NT2/D1 (cell line): ENCODE data around the gene SLC7A14.

Experiments
- DNase-seq: peaks from one replicate; pipeline ENCODE4 v3.0.0-alpha.2; 2011; ENCODE audit warnings: low read depth, low spot score
- H3K27me3 ChIP-seq: 2 replicates; pipeline ENCODE4 v1.6.0; 2011; ENCODE audit warnings: mild to moderate bottlenecking; ENCODE audit not compliant: insufficient read length, insufficient read depth
- H3K36me3 ChIP-seq: 2 replicates; pipeline ENCODE4 v1.6.1; 2011; ENCODE audit warnings: mild to moderate bottlenecking, low read length, mixed read lengths; ENCODE audit not compliant: insufficient read depth, insufficient read length
- H3K4me1 ChIP-seq: 2 replicates; pipeline ENCODE4 v1.5.1; 2011; ENCODE audit not compliant: insufficient read depth, insufficient read length
- H3K4me3 ChIP-seq: 2 replicates; pipeline ENCODE4 v1.5.1; 2011; ENCODE audit warnings: low read depth; ENCODE audit not compliant: insufficient read length
- H3K9ac ChIP-seq: 2 replicates; pipeline ENCODE4 v1.6.0; 2011; ENCODE audit warnings: low read depth; ENCODE audit not compliant: insufficient read length
- H3K9me3 ChIP-seq: 2 replicates; pipeline ENCODE4 v1.5.1; 2011; ENCODE audit warnings: mild to moderate bottlenecking, low read length; ENCODE audit not compliant: insufficient read depth
- SUZ12 ChIP-seq: IDR thresholded peaks from 2 replicates; pipeline ENCODE4 v1.6.1; 2011; ENCODE audit not compliant: insufficient read length, insufficient read depth; ENCODE audit errors: extremely low read depth
- YY1 ChIP-seq: IDR thresholded peaks from 2 replicates; pipeline ENCODE4 v1.6.1; 2011; ENCODE audit not compliant: insufficient read length, insufficient read depth
- ZNF274 ChIP-seq: IDR thresholded peaks from 2 replicates; pipeline ENCODE4 v1.6.1; 2011; ENCODE audit warnings: mild to moderate bottlenecking, low read depth, low read length

SLC7A14 gene

DNA sequence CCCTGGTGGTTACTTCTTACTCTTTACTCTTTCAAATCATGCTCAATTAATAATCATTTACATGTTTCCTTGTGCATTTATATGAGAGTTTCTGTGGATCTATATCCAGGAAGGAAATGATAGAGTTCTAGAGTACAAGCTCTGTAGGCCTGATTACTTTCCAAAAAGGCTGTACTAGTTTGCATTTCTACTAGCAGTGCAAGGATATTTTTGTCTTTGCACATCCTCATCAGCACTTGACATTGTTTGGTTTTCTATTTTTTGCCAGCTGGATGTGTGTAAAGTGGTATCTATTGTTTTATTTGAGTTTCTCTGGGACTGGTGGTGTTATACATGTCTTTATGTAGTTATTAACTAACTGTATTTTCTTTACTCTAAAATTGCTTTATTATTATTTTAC is 19.6 kb upstream of the SLC7A14 start:
- no peaks in the 10 kb centered on the region for H3K27me3 ChIP-seq

DNA sequence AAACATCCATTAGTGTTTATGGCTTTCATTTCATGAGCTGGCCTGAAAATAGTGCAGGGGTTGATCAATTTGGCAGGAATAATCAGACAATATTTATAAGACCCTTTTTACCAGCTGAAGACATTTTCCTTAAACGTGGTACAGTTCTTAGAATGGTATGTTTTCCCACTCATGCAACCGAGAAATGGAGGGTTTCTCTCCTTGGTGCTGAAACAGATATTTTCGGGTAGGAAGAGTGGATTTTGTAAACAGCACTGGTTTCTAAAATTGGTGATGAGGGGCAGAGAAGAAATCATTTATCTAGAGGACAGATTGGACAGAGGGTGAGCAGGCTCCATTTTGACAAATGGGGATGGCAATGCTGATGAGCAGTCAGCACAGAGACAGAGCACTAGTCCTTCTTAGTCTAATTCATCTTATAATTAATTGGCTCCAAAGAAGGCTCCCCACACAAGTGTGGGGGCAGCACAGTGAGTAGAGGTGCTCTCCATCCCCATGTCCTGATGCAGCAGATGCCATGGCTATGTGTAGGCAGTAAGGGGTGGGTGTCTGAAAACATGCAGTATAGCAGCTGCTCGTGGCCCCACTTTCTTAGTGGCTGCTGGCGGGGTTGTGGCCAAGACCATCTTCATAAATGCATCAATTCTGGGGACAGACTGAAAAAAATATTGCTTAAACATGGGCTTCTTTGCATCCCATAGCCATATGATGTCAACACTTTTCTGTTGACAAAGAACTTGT is 18.1 kb upstream of the SLC7A14 start:
- TF ChIP-seq YY1 (no peak), SUZ12 (no peak), ZNF274 (no peak)
- DNase-seq = no peak
- Histone ChIP-seq H3K9me3 (no peaks in the 10 kb centered on the region), H3K36me3 (no peaks in the 10 kb centered on the region), H3K4me1 (no peaks in the 10 kb centered on the region), H3K27me3 (no peaks in the 10 kb centered on the region), H3K9ac (no peak overlapping the region), H3K4me3 (no peak overlapping the region)

More for the DNA sequence above, 19.6 kb upstream of the SLC7A14 start:
- no peak for DNase-seq
- Histone ChIP-seq H3K9ac (no peak overlapping the region), H3K4me3 (no peak overlapping the region), H3K9me3 (no peaks in the 10 kb centered on the region), H3K36me3 (no peaks in the 10 kb centered on the region), H3K4me1 (no peaks in the 10 kb centered on the region)
- TF ChIP-seq SUZ12 (no peak), YY1 (no peak), ZNF274 (no peak)

DNA sequence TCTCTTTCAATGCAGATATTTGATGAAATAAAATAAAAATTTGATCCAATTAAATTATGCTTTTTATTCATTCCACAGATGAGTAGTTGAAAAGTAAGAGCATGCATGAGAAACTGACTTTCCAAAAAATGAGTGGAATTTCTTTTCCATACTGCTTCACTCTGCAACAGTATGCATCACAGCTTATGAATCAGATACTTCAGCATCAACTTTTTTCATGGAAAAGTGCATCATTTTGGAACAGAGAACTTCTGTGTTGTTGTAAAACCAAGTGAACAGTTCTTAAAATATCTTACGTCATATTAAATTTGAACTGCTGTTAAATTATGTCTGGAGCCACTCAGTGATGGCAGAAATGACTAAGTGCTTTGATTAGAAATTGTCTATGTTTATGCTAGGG is 16.7 kb upstream of the SLC7A14 start:
- H3K4me1 ChIP-seq = no peaks in the 10 kb centered on the region
- no peaks in the 10 kb centered on the region for H3K27me3 ChIP-seq
- DNase-seq = no peak
- no peak overlapping the region for H3K4me3 ChIP-seq
- no peak overlapping the region for H3K9ac ChIP-seq
- no peak for TF ChIP-seq SUZ12
- no peak for TF ChIP-seq ZNF274
- no peak for TF ChIP-seq YY1
- no peaks in the 10 kb centered on the region for H3K36me3 ChIP-seq
- no peaks in the 10 kb centered on the region for H3K9me3 ChIP-seq

DNA sequence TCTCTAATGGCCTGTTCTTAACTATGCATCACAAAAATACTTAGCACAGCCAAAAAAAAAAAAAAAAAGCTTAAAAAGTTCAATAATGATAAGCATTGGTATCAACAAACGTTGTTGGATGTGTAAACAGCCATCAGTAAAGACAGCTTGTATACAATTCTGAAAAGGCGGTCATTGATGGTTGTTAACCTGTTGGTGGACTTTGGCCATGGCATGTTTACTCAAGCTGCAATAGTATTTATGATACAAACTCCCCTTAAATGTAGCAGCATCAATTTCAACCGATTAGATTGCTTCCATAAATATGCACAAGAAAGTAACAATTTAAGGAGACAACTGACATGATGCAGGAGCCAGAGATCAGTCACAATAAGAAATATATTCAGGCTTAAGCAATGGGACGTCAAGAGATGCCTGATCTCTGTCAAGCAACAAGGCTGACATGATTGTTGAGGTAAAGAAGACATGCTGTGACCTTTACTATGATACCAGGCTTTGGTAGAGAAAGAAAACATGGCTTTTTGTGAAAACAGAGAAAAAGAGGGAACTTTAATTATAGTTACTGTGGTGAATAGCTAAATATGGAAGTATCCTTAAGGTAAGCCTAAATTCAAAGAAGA is 14.2 kb upstream of the SLC7A14 start:
- no peak for DNase-seq
- no peaks in the 10 kb centered on the region for H3K9me3 ChIP-seq
- no peak overlapping the region for H3K9ac ChIP-seq
- no peak for TF ChIP-seq SUZ12
- no peak for TF ChIP-seq YY1
- TF ChIP-seq ZNF274 = no peak
- no peak overlapping the region for H3K4me3 ChIP-seq
- no peaks in the 10 kb centered on the region for H3K4me1 ChIP-seq
- no peaks in the 10 kb centered on the region for H3K36me3 ChIP-seq
- H3K27me3 ChIP-seq = no peaks in the 10 kb centered on the region

- H3K4me3 ChIP-seq = no peak overlapping the region
- H3K4me1 ChIP-seq = no peaks in the 10 kb centered on the region
- no peak for DNase-seq
- no peak overlapping the region for H3K9ac ChIP-seq
- TF ChIP-seq SUZ12 = no peak
- TF ChIP-seq YY1 = no peak
- no peak for TF ChIP-seq ZNF274
- no peaks in the 10 kb centered on the region for H3K27me3 ChIP-seq
- no peaks in the 10 kb centered on the region for H3K36me3 ChIP-seq
- H3K9me3 ChIP-seq = no peaks in the 10 kb centered on the region
Measured at GRCh38 chr3:170599091-170599490, 13.2 kb upstream of the SLC7A14 start.

GRCh38 chr3:170598091-170598502 is 12.2 kb upstream of the SLC7A14 start:
- Histone ChIP-seq H3K9ac (no peak overlapping the region), H3K9me3 (no peaks in the 10 kb centered on the region), H3K4me1 (no peaks in the 10 kb centered on the region), H3K36me3 (no peaks in the 10 kb centered on the region), H3K4me3 (no peak overlapping the region), H3K27me3 (no peaks in the 10 kb centered on the region)
- no peak for DNase-seq
- TF ChIP-seq SUZ12 (no peak), ZNF274 (no peak), YY1 (no peak)

DNA sequence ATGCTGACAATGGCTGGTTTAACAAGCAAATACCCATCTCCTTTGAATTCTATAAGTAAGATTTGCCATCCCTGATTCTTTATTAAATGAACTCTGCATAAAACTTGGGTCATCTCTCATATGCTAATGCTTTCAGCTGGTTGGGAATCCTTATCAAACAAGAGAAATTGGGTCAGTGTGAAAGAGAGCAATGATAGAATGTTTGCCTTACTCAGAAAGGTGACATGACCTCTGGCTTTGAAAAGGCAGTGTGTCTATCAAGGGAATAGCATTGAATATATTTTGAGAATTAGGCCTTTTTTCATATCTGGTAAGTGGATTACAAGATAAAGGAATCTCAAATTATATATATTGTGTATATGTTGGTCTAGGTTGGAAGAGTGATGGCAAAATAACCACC is 8.7 kb upstream of the SLC7A14 start:
- Histone ChIP-seq H3K36me3 (no peaks in the 10 kb centered on the region), H3K4me1 (no peaks in the 10 kb centered on the region), H3K27me3 (no peaks in the 10 kb centered on the region), H3K9me3 (no peaks in the 10 kb centered on the region), H3K4me3 (no peak overlapping the region), H3K9ac (no peak overlapping the region)
- no peak for DNase-seq
- TF ChIP-seq ZNF274 = no peak
- TF ChIP-seq YY1 = no peak
